ENCODE data around the gene GLG1.

- TF ChIP-seq CTCF (IDR thresholded peaks at IDR 0.05) (no peak), POLR2AphosphoS5 (IDR thresholded peaks at IDR 0.05) (no peak), POLR2A (IDR thresholded peaks at IDR 0.05) (no peak)
These were observed 129.7 kb downstream of the GLG1 start for GRCh38 chr16:74477226-74477625.
